ENCODE data around the gene EPHB1.
"Not testable (repeated sequence)": the region's sequence is repeated elsewhere in the genome, so short reads cannot be mapped to it uniquely, and the experiment has no call there.

Gene EPHB1

DNA sequence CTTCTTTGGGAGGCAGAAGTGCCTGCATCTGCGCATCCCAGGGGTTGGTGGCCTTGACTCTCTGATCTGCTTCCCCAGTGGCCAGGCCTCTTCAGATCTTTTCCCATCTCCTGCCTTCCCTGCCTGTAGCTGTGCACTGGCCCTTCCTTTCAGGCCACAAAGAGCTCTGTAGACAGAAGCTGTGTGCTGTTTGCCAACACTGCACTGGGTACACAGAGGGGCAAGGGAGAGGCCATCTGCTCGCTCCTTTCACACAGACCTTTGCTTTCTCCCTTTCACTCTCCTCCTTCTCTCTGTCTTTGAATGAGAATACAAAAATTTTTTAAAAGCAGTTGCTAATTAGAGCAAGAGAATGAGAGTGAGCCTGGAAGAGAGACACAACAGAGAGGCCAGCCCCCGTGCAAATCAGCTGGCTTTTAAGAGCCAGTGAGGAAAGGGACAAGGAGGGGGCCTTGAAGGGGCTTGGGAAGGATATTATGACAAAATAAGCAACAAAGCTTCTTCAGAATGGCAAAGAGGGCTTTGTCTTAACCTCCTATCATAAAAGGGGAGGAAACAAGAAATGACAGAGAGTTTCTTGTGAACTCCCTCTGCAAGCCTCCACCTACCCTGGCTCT lies 170.9 kb downstream of the EPHB1 start:
- no peak for DNase-seq

DNA sequence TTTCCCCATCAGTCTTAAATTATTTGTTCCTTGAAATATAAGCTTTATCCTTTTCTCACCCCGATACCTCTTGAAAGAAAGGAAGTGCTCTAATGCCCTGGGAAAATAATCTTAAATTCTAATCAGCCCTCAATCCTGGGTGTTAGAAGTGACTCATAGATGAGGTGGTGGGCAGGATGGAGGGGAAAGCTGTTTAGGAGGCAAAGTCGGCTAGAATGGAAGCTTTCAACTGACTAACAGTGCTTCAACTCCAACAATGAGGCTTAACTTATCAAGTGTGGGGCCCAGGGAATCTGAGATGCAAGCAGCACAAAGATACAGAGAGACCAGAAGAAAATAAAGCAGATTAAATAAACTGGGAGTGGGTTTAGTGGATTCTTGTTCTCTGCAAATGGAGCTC lies 175.8 kb downstream of the EPHB1 start:
- no peak for DNase-seq

DNA sequence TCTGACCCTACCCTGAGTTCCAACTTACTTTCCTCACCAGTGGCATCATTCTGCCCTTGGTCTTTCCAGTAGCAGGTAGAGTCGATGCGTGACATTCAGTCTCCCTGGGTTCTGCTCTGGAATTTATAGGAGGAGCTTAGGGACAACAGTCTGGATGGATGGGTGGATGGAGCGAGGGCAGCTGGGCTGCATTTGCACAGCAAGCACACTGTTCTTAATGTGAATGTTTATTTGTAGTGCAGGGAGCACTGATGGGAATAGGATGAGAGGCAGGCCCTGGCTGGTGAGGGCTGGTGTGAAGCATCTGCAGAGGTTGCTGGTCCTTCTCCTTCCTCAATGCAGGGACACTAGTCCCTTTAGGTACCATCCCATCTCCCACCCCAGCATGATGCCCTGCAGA lies 176.2 kb downstream of the EPHB1 start:
- no peak for DNase-seq

DNA sequence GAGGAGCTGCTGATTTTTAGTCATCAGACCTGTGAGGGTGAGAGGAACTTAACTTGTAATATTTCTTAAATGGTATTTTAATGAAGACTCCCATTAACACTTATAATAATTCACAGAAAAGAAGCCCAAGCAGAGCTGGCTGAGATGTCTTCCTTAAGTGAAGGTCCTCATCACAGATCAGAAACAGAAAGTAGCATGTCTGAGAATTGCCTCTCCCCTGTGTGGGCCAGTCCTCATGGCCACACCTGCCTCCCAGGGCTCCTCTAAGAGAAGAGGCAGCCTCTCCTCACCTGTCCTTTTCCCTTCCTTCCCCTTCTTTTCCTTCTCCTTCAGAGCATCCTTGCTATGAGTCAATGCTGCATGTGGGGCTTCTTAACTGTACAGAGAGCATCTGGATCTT lies 176.8 kb downstream of the EPHB1 start:
- not testable (repeated sequence) for DNase-seq

DNA sequence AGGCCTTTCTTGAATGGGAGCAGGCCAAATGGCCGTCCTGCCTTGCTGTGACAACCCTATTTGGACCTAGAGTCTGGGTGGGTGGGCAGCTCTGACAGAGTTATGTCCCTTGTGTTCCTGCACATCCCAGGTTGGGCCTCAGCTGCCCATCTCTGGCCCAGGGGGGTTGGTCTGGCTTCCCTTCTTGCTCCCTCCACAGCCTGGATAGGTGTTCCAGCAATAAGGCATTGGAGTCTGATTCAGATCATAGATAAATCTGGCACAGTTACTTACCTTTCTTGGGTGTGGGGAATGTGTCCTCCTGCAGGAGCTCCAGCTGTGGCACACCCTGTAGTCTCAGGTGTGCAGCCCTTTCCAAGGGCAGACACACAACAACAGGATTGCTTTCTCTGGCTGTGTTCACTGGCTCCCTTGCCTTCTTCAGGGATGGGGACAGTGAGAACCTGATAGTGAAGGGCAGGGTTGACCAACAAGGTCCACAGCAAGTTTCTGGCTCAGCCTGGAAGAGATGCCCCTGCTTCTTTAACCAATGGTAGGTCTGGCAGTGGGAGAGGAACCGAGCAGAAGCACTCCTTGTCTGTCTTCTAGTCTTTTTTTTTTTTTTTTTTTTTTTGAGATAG lies 177.9 kb downstream of the EPHB1 start:
- no peak for DNase-seq

DNA sequence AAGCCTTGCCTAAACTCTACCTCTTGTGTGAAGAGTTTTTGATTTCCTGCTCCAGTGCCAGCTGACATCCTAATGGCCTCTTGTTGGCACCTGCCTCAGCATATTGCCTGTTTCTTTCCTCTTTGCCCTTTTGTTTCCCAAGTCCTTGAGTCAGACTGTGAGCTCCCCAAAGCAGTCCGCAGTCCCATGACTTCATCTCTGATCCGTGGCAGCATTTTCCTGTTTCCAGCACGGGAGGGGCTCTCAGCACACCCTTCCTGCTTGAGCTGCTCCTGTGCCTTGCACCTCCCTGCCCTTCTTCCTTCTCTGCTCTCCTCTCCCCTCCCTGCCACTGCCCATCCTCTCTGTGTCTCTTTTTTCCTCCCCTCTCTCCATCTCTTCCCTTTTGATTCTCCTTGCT lies 179.6 kb downstream of the EPHB1 start:
- DNase-seq, result no peak

DNA sequence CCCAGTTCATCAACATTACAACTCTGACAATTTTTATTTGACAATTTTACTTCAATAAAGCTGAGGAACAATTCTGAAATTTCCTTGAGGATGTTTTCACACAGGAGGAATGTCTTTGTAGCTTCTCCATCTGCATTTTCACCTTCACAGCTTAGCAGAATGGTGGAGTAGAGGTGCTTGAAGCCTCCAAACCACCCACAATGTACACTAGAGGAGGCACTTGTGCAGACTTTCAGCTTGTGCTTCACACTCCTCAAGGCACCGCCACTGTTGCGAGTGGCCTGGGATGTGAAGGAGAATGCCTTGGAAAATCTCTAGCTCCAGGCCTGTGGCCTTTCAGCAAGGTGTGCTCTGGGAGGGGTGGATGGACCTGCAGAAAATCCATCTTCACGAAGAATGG lies 181.9 kb downstream of the EPHB1 start:
- no peak for DNase-seq

DNA sequence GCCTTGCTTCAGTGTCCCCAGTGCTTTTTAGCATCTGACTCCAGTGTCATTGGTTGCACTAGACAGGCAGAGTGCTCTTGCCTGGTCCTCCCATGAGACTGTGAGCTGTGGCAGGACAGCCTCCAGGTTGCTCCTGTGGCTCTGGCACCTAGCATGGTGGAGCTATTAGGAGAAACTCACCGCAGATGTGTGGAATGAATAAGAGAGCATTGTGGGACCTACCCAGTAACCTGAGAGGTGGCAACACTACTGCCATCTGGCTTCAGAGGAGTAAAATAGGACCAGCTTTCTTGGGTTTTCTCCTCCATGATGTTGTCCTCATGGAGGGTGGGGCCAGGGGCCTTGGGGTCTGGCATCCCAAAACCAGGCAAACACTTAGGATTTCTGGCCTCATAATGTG lies 183.6 kb downstream of the EPHB1 start:
- no peak for DNase-seq

DNA sequence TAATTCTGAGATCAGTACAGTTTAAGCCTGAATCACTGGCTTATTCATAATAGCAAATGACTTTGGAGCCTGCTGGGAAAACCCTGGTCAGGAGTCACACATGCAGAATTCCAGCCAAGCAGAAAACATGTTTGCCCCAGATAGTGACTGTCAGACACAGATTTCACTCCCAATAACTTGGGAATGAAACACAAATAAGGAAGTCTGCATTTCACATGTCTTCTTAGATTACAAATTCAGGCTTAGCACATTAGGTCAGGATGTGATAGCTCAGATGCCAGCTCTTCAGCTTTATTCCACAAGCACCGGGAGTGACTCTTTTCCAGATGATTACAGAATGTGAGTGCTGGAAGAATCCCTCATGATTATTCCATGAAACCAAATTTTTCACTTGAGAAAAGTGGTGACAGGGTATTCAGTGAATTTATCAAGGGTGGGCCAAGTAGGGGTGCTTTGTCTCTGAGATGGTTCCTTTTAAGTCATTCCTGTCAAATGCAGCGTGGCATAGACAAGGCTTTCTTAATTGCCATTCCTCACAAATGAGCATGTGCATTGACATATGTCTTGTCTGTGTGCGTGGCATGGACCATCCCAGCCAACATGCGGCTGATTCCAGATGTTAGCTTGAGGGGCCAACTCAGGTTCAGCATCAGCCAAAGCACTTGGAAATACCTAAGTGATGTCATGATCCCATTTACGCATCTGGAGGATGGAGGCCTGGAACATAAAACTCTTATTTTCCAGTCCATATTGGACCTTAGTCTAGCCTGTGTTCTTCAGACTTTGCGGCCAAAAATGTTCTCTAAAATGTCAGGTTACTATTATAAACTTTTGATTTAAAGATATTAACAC lies 191.0 kb downstream of the EPHB1 start:
- no peak for DNase-seq

DNA sequence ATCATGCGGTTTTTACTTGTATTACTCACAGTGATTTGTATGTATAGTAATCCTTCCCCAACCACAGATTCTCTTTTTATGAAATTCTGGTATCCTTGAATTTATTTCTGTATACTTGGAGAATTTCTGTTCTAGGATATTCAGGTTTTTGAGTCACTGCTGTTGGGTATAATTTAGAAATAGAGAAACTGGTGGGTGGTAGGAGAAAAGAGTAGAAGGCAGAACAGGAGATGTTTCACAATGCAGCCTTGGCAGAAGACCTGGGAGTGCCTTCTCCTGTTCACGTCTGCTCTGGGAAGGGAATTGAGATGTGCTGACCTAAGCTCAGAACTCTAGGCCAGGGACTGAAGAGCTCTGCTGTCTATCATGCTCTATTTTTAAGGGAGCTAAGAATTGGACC lies 193.6 kb downstream of the EPHB1 start:
- DNase-seq, result no peak

DNA sequence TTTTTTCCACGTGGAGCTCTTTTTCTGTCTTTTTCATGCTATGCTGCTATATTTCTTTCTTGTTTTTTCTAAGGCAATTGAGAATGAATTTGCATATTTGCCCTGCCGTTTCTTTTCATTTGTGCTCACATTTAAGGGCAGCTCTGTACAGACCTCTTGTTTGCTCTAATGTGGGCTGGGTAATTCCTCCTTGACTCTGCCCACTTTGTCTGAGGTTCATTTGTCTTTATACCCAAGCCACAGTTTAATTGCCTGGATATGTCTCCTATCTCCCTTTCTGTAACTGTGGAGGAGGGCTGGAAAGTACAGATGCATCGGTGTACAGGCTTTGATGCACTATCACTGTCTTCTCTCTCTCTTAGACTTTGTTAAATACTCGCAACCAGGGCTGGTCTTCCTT lies 195.9 kb downstream of the EPHB1 start:
- no peak for DNase-seq

DNA sequence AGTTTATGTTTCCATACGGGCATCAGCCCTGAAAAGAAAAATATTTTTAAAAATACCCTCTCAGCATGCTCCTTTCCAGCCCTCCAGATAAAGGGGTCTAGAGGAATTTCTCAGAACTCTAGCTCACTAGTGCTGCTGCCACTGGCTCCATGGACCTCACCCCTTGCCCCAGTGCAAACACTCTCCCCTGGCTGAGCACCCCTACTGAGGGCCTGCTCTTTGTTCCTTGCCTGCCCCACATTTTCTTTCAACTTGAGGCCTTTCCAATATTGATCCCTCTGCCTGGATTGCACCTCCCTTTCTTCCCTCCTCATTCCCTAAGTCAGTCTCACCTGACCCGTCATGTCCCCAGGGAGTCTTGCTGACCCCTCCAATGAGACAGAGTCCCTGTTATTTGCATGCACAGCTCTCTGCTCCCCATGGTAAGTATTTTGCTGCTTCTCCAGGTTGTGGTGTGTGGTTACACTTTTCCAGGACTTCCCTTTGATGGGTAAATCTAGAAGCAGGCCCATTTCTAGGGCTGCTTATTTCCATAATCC lies 196.5 kb downstream of the EPHB1 start:
- DNase-seq, result no peak

DNA sequence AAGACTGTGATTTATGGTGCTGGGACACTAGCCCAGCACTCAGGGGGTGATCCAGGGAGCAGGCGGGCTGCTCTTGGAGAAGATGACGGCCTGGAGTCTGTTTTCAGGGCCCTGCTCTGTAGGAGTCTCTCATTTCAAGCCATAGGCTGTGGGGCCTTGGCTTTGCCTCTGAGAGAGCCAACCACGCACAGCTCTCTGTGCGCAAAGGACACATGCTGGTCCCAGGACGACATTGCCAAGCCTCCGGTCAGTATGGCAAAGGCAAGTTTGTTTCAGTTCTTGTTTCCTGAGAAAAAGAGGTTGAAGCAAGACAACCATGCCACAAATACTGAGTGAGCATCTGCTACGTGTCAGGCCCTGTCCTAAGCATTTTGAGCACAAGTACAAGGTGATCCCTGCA lies 197.1 kb downstream of the EPHB1 start:
- DNase-seq, result no peak

DNA sequence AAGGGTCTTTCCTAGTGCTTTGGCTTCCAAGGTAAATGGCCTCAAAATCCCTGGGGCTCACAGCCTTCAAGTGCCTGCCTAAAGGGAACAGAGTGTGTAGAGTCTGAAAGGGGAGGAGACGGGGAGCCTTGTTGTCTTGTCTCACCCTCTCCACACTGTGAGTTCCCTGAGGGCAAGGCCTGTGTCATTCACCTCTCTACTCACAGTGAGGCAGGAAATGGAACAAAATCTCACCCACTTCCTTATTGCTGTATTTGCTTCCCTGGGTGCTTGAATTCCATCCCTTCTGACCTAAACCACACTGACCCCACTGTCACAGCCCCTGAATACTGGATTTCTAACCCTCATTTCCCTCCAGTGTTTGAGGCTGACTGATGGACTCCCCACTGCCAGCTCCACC lies 197.5 kb downstream of the EPHB1 start:
- no peak for DNase-seq

DNA sequence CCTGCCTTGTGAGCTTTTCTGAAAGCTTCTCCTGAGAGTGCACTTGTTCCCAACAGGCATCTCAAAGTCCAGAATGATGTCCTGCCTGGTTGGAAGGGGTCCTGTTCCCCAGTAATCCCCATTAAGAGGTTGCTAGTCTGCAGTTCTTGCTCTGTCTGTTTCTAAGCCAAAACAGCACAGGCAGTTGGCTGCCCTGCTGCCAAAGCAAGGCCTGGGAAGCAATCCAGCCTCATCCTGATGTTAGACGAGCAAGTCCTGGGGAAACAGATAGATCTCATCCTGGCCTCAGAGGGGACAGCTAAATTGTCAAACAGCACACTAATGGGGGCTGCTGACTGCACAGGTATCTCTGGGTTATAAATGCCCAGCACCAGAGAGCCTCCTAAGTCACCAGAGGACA lies 198.0 kb downstream of the EPHB1 start:
- no peak for DNase-seq

DNA sequence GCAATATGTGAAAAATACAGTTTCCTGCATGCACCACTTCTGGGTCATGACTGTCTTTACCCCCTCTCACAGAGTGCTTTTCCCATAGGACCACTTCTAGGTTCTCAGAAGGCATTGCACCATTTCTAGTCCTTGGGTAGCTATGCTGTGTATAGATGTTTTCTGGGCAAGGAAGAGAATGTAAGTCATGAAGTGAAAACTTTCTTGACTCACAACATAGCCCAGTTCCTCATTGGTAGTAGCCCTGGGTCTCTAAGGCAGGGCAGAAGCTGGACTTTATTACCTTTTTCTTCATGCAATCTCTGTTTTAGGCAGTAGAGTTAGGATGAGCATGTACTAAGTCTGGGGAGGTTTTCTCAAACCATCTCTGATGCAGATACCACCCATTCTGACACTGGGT lies 203.1 kb downstream of the EPHB1 start:
- DNase-seq, result no peak

DNA sequence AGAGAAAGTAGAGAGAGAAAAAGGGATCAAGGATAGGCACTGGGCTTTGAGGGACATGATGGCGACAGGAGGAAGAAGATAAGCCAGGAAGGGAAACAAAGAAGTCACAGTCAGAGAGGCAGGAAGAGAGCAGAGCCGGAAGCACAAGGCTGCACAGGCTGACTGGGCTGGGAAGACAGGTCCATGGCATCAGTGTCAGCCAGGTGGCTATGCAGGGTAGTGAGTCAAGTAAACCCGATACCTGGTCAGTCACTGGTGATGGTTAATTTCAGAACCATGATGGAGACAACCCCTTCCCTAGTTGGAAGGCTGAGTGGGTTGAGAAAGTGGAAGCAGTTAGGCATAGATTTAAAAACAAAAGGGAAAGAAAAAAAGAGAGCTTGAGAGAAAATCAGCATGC lies 203.8 kb downstream of the EPHB1 start:
- DNase-seq, result no peak

DNA sequence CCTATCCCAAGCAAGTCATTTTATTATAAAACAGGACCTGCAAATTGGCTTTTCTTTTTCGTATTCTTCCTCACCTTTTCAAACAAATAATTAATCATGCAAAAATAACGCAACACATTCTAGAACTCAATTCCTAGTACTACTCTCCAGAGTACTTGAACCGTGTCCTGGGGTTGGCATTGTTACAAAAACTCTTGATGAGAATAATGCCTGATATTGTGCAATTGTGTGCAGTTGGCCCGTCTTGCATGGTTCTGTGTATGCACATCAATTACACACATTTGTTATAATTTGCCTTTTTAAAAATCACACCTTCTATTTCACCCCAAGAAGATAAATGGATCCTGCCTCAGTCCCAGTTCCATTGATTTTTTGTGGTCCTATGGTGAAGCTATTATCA lies 205.4 kb downstream of the EPHB1 start:
- no peak for DNase-seq

DNA sequence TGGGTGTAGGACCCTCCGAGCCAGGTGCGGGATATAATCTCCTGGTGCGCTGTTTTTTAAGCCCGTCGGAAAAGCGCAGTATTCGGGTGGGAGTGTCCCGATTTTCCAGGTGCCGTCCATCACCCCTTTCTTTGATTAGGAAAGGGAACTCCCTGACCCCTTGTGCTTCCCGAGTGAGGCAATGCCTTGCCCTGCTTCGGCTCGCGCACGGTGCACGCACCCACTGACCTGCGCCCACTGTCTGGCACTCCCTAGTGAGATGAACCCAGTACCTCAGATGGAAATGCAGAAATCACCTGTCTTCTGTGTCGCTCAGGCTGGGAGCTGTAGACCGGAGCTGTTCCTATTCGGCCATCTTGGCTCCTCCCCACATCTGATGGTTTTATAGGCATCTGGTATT lies 210.6 kb downstream of the EPHB1 start:
- DNase-seq, result not testable (repeated sequence)

DNA sequence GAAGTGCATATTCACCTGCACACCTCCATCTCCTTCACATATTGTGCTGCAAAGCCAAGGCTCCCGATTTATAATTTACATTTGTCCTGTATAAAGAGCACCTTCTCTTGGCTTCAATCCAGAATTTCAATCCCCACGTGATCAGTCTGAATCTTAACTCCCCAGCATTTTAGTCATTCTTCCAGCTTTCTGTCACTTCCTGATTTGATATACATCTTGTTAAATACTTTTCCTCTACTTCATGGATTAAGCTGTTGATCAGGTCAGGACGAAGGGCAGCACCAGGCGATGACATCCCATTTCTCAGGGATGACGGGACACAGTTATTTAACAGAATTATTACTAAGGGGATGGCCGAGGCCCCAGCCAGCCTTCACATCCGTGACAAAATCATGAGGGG lies 212.5 kb downstream of the EPHB1 start:
- DNase-seq, result no peak

DNA sequence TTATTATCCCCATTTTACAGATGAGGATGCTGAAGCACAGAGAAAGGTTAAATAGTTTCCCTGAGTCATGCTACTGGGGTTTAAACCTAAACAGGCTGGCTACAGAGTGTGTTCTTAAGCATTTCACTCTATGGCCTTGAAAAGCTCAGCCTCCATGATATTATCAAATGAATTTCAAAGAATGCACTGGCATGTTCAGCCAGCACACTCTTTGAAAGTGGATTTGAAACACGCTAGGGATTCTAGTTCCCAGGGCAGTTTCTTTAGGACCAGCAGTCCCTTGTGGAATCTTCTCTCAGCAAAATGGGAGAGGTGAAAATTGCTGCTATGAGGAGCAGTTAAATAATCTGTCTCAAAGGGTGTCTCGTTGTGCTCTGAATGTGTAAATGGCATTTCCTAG lies 213.3 kb downstream of the EPHB1 start:
- DNase-seq, result no peak

DNA sequence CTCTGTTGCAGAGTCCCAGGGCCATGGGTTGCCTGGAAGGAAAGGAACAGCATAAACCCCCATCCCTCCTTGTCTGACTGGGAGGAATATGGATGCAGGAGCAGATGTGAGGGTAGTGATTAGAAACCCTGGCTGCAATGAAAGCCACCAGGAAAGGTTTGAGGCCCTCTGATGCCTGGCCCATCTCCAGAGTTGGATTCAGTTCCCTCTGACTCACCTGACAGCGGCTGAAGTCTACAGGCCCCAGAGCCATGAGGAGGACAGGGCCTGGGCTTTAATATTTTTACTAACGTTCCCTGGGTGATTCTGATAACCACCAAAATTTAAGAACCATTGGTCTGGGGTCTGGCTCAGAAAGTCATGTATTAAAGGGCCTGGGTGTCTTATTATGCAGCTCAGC lies 214.0 kb downstream of the EPHB1 start:
- no peak for DNase-seq

DNA sequence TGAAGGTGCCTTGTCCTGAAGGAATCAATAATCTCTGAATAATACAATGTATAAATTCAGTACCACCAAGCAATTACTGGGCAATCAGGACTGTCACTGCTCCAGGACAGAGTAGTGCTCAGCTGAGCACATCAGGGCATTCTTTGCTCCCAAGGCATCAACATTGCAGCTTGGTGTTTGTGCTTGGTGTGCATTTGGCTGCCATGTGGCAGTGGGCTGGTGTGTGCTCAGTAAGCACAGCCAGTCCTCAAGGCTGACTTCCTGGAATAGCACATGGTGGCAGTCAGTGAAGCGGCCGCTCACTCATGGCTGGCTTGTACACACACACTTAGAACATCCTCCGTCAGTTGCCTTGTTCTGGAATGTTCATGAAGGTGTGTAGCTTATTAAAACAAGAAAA lies 217.0 kb downstream of the EPHB1 start:
- no peak for DNase-seq

DNA sequence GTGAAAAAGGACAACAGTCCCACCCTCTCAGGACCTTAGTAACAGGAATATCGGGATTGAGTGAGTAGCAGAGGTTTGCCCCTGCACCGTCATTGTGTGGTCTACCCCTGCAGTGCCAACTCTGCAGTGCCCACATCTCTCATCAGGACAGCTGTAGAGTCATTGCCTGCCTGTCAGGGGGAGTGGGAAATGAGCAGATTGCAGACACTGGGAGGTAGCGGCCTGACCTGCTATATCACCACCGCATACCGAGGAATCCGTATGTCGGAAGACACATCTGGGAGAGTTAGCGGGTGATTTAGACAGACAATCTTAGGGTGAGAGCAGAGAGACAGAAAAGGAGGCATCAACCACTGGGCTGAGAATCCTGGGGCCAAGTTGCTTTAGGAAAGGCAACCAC lies 218.1 kb downstream of the EPHB1 start:
- DNase-seq, result no peak

All from activated CD4-positive, alpha-beta T cell treated with anti-CD3 and anti-CD28 coated beads, Interleukin-2, amount 50 U/mL, for 16 hours (primary cell).